ENCODE data around the gene PCDHB5. TPM values are rescaled to one million over a fixed set of nuclear protein-coding genes. Genes with fewer than 3 reads are reported as not detected.

Gene PCDHB5
- total RNA-seq, 1 donor from 2014 or later: 7.3 TPM

Other genes with a start within 250 kb of the PCDHB5 start
- 76.2 TPM for gene PCDHAC1, start 208.9 kb upstream of the PCDHB5 start, total RNA-seq
- 29.8 TPM for gene PCDHAC2, start 168.7 kb upstream of the PCDHB5 start, total RNA-seq
- 0.82 TPM for gene PCDHB1, start 83.8 kb upstream of the PCDHB5 start, total RNA-seq
- 13.0 TPM for gene PCDHB2, start 40.6 kb upstream of the PCDHB5 start, total RNA-seq
- 11.0 TPM for gene PCDHB3, start 34.7 kb upstream of the PCDHB5 start, total RNA-seq
- 4.5 TPM for gene PCDHB4, start 13.4 kb upstream of the PCDHB5 start, total RNA-seq
- 3.3 TPM for gene PCDHB6, start 14.9 kb downstream of the PCDHB5 start, total RNA-seq
- gene PCDHB7, start 37.4 kb downstream of the PCDHB5 start, total RNA-seq: 9.8 TPM
- gene PCDHB8, start 42.6 kb downstream of the PCDHB5 start, total RNA-seq: 7.7 TPM
- gene PCDHB16, start 47.2 kb downstream of the PCDHB5 start, total RNA-seq: 5.3 TPM
- 4.9 TPM for gene PCDHB9, start 52.0 kb downstream of the PCDHB5 start, total RNA-seq
- gene PCDHB10, start 57.1 kb downstream of the PCDHB5 start, total RNA-seq: 13.9 TPM
- 13.0 TPM for gene PCDHB11, start 64.4 kb downstream of the PCDHB5 start, total RNA-seq
- 12.6 TPM for gene PCDHB12, start 73.5 kb downstream of the PCDHB5 start, total RNA-seq
- 6.1 TPM for gene PCDHB13, start 78.7 kb downstream of the PCDHB5 start, total RNA-seq
- gene PCDHB14, start 88.1 kb downstream of the PCDHB5 start, total RNA-seq: 12.6 TPM
- 18.3 TPM for gene PCDHB15, start 110.2 kb downstream of the PCDHB5 start, total RNA-seq
- not detected for gene SLC25A2, start 168.8 kb downstream of the PCDHB5 start, total RNA-seq
- gene TAF7, start 185.6 kb downstream of the PCDHB5 start, total RNA-seq: 119 TPM
- gene PCDHGA1, start 195.3 kb downstream of the PCDHB5 start, total RNA-seq: 3.3 TPM
- gene PCDHGA2, start 203.6 kb downstream of the PCDHB5 start, total RNA-seq: 4.5 TPM
- gene PCDHGA3, start 208.6 kb downstream of the PCDHB5 start, total RNA-seq: 4.1 TPM
- gene PCDHGB1, start 214.9 kb downstream of the PCDHB5 start, total RNA-seq: 6.1 TPM
- 5.7 TPM for gene PCDHGA4, start 219.8 kb downstream of the PCDHB5 start, total RNA-seq
- gene PCDHGB2, start 224.8 kb downstream of the PCDHB5 start, total RNA-seq: 6.1 TPM
- 5.7 TPM for gene PCDHGA5, start 229.0 kb downstream of the PCDHB5 start, total RNA-seq
- gene PCDHGB3, start 235.0 kb downstream of the PCDHB5 start, total RNA-seq: 8.2 TPM
- 9.0 TPM for gene PCDHGA6, start 238.7 kb downstream of the PCDHB5 start, total RNA-seq
- 4.9 TPM for gene PCDHGA7, start 247.5 kb downstream of the PCDHB5 start, total RNA-seq

All from frontal cortex (tissue), 1 donor.